GM12878 (cell line): Measurements from ENCODE around the gene ANKRD34C. TPM values are rescaled to one million over a fixed set of nuclear protein-coding genes. Genes with fewer than 3 reads are reported as not detected.

Experiments
- ATAC-seq: fragments of 200-7000 bp; cut with Tn5 transposase; 3 replicates; pipeline ENCODE4 v1.9.1; 2020; ENCODE audit warnings: mild to moderate bottlenecking, moderate library complexity
- BruUV-seq: library from RNA; stranded (reverse); fragments of 400-500 nt; replicated peaks from 2 replicates; lab custom pipeline; 2021; lab: Mats Ljungman, UMichigan
- CTCF ChIA-PET: fragments of 300-600 bp; sonication (Branson Sonifier 250); formaldehyde crosslinking; extraction: SDS; loops from one replicate; lab custom pipeline; 2021; ENCODE audit warnings: inconsistent platforms; lab: Yijun Ruan, JAX
- POLR2A ChIA-PET: fragments of 350-600 bp; formaldehyde crosslinking; extraction: SDS; loops from one replicate; lab custom pipeline; 2021; ENCODE audit warnings: inconsistent platforms; lab: Charles Lee
- RAD21 ChIA-PET: fragments of 300-600 bp; sonication (Branson Sonifier 250); formaldehyde crosslinking; loops from one replicate; lab custom pipeline; 2023; ENCODE audit warnings: antibody characterized with exemption; ENCODE audit not compliant: unreplicated experiment; lab: Charles Lee
- SMC1A ChIA-PET: fragments of 300-600 bp; sonication (Branson Sonifier 250); formaldehyde crosslinking; loops from one replicate; lab custom pipeline; 2023; ENCODE audit not compliant: unreplicated experiment, uncharacterized antibody; lab: Charles Lee
- DNase-seq: peaks from one replicate; pipeline ENCODE4 v3.0.0-alpha.2; 2011; ENCODE audit warnings: low read depth, low spot score
- FAIRE-seq: peaks from 3 replicates; lab custom pipeline; 2011; peaks lifted over from hg19 to GRCh38; lab: Jason Lieb, UNC
- H2AFZ ChIP-seq: 2 replicates; pipeline ENCODE4 v1.6.0; 2011; ENCODE audit warnings: low read depth, low read length, control low read depth; ENCODE audit not compliant: control insufficient read depth
- H3K27ac ChIP-seq: 2 replicates; pipeline ENCODE4 v1.5.1; 2011; ENCODE audit warnings: control low read depth; ENCODE audit not compliant: control insufficient read depth, insufficient read depth
- H3K27me3 ChIP-seq, 2 experiments: replicated peaks in 1 of 2; 2 replicates each; pipeline versions ENCODE4 v1.6.0 to v1.6.1; 2011; ENCODE audit warnings: low read length in 1 of 2; ENCODE audit not compliant: control insufficient read depth in 2 of 2, insufficient read depth in 2 of 2
- H3K36me3 ChIP-seq, 2 experiments: 2 replicates each; pipeline ENCODE4 v1.5.1; 2011; ENCODE audit warnings: low read length in 1 of 2; ENCODE audit not compliant: control insufficient read depth in 2 of 2, insufficient read depth in 2 of 2
- H3K4me1 ChIP-seq: 2 replicates; pipeline ENCODE4 v1.6.1; 2011; ENCODE audit warnings: mild to moderate bottlenecking, low read length, moderate library complexity, mixed read lengths; ENCODE audit not compliant: control insufficient read depth, insufficient read depth
- H3K4me2 ChIP-seq: 2 replicates; pipeline ENCODE4 v1.6.0; 2011; ENCODE audit warnings: control low read depth; ENCODE audit not compliant: control insufficient read depth, insufficient read depth
- H3K4me3 ChIP-seq: fragments of 200-600 bp; sonication (generic); 2 replicates; pipeline ENCODE4 v1.5.1; 2016
- H3K79me2 ChIP-seq: 2 replicates; pipeline ENCODE4 v1.6.0; 2011; ENCODE audit warnings: low read length; ENCODE audit not compliant: control insufficient read depth, insufficient read depth
- H3K9ac ChIP-seq: 2 replicates; pipeline ENCODE4 v1.8.0; 2011; ENCODE audit warnings: low read length, control low read depth, mixed read lengths; ENCODE audit not compliant: control insufficient read depth, insufficient read depth
- H3K9me3 ChIP-seq: replicated peaks from 3 replicates; pipeline ENCODE4 v1.5.1; 2011; ENCODE audit warnings: mild to moderate bottlenecking, low read length; ENCODE audit not compliant: control insufficient read depth, insufficient read depth
- H4K20me1 ChIP-seq: 2 replicates; pipeline ENCODE4 v1.6.0; 2011; ENCODE audit not compliant: control insufficient read depth, insufficient read depth
- ASH2L ChIP-seq: fragments of 300-600, 200-600 bp; sonication (generic); IDR thresholded peaks from 2 replicates; pipeline ENCODE4 v1.6.1; 2017; ENCODE audit warnings: low read depth, mild to moderate bottlenecking, borderline replicate concordance
- HDGF ChIP-seq: fragments of 450-650 bp; IDR thresholded peaks from 2 replicates; pipeline ENCODE4 v1.6.1; 2016; ENCODE audit warnings: antibody characterized with exemption
- IRF4 ChIP-seq: IDR thresholded peaks from 2 replicates; pipeline ENCODE4 v1.6.1; 2011; ENCODE audit warnings: low read depth, low read length
- PML ChIP-seq: IDR thresholded peaks from 2 replicates; pipeline ENCODE4 v1.6.1; 2012; ENCODE audit warnings: low read length, inconsistent platforms
- SPI1 ChIP-seq: IDR thresholded peaks from 2 replicates; pipeline ENCODE4 v1.6.1; 2011; ENCODE audit warnings: low read depth, mild to moderate bottlenecking, low read length, moderate library complexity, borderline replicate concordance; ENCODE audit not compliant: insufficient read depth
- WGBS: methylation state at CpG from one replicate; pipeline ENCODE4 v1.1.6; 2016; ENCODE audit warnings: low lambda C conversion rate; ENCODE audit not compliant: insufficient replicate concordance, insufficient coverage; ENCODE audit errors: missing lambda C conversion rate; 5-methylcytosine and 5-hydroxymethylcytosine counted together
- in situ Hi-C: fragments of 300-500 bp; cut with MboI; formaldehyde crosslinking; loops from 9 replicates; pipeline ENCODE4 v1.14.3; 2018; ENCODE audit warnings: mixed read lengths
- intact Hi-C: fragments of 100-400 bp; cut with micrococcal nuclease; formaldehyde crosslinking; loops from one replicate; pipeline ENCODE4 v1.14.2; 2022; ENCODE audit not compliant: unreplicated experiment
- polyA plus RNA-seq, 11 experiments: library from polyadenylated mRNA; depleted of rRNA in 4 of 11; unstranded in 6 of 11; stranded (reverse) in 5 of 11; fragments of >200 nt; fragmentation: Nextera tagmentation in 4 of 11; fragmentation: Illumina TruSeq in 1 of 11; extraction: Ambion mirVana in 4 of 11; extraction: Trizol in 1 of 11; gene quantifications; 1 replicate in 1 of 11; 2 replicates in 10 of 11; pipeline versions ENCODE4 v1.2.1 to v1.2.3, GENCODE V29; 2011 to 2016; ENCODE audit warnings: inconsistent platforms in 2 of 11, missing spikeins in 2 of 11, low read depth in 1 of 11
- total RNA-seq, 4 experiments: library from RNA; depleted of rRNA in 3 of 4; stranded (reverse); fragments of >200 nt in 3 of 4; fragmentation: Illumina TruSeq in 1 of 4; extraction: Trizol in 1 of 4; gene quantifications; 2 replicates each; pipeline versions ENCODE4 v1.2.1 to v1.2.3, GENCODE V29; 2013 to 2021

The ANKRD34C gene
- total and polyA plus RNA-seq, 10 of the 15 experiments (the other 5 are each of a cell fraction or from before 2014, with no cell fraction given) = 0.01 TPM; not detected in 9

DNA sequence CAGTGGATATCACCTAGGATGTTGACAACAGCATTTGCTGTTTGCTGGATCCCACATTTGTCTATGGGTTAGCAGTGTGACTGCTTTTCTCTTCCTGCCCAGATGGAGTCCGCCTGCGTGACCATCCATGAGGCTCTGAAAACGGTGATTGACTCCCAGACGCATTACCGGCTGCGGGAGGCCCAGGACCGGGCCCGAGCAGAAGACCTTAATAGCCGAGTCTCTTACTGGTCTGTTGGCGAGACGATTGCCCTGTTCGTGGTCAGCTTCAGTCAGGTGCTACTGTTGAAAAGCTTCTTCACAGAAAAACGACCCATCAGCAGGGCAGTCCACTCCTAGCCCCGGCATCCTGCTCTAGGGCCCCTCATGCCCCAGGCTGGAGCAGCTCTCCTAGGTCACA is 39.4 kb downstream of the ANKRD34C start (continued):
- TF ChIP-seq PML = no peak

DNA sequence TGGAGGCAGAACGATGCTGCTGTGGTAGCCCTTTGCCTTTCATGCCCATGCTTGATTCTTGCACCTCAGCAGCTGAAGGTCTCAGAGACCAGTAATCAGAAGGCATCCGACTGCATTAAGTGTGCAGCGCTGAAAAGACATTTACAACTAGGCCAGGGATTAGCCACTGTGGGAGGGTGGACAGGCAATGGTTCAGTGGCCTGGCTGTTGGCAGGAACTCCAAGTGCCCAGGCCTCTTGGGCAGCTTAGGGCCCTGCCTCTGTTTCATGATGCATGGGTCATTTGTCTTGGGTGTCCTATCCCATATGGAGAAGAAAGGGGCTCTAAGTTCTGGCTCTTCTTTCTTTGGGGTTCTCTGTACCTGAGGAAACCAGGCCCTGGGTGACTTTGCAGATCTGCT is 39.8 kb downstream of the ANKRD34C start:
- TF ChIP-seq HDGF = no peak
- Histone ChIP-seq H3K27ac (no peak overlapping the region), H3K27me3 (no peaks in the 10 kb centered on the region), H2AFZ (no peak overlapping the region), H3K9me3 (no peaks in the 10 kb centered on the region), H3K4me3 (no peak overlapping the region), H3K4me2 (no peak overlapping the region), H3K4me1 (no peaks in the 10 kb centered on the region), H3K79me2 (no peaks in the 10 kb centered on the region), H3K9ac (no peak overlapping the region), H3K36me3 (peaks cover 7 to 21% of the 10 kb centered on the region in 2 experiments), H4K20me1 (no peaks in the 10 kb centered on the region)
- POLR2A ChIA-PET = interaction anchor here (0.6 kb wide), 1 partner anchor 96 kb away, joined by 6 read pairs; no protein-coding TSS in a partner anchor
- DNase-seq (no peak), ATAC-seq (no peak), FAIRE-seq (no peak)
- BruUV-seq = no TSS peak
- SMC1A ChIA-PET = interaction anchor here (1.1 kb wide), 1 partner anchor 114 kb away, joined by 3 read pairs; no protein-coding TSS in a partner anchor
- in situ Hi-C loops = no loop called here
- RAD21 ChIA-PET = no interaction called here
- CTCF ChIA-PET = no interaction called here
- 97% methylated on average over 3 of the region's 3 CpGs for WGBS
- intact Hi-C loops = no loop called here

DNA sequence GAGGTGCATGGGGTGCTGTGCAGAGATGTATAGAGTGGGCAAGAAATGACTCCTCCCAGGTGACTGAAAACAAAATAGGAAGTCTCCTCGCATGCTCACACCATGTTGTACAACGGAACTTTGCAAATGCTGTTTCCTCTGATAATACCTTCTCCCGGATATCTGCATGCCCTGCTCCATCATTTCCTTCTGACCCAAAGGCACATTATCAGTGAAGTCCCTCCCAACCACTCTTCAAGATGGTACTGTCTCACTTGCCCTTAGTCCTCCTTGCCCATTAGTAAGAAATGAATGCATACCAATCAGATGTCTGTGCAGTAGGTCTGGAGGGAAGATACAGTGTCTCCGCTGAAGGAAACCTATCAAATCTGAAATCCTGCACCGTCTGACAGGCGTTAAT is 40.4 kb downstream of the ANKRD34C start:
- Histone ChIP-seq H3K4me3 (no peak overlapping the region), H3K27ac (no peak overlapping the region), H3K9me3 (no peaks in the 10 kb centered on the region), H3K4me1 (no peaks in the 10 kb centered on the region), H4K20me1 (no peaks in the 10 kb centered on the region), H2AFZ (no peak overlapping the region), H3K36me3 (peaks cover under 1 to 17% of the 10 kb centered on the region in 2 experiments), H3K9ac (no peak overlapping the region), H3K27me3 (no peaks in the 10 kb centered on the region), H3K79me2 (no peaks in the 10 kb centered on the region), H3K4me2 (no peak overlapping the region)
- BruUV-seq = no TSS peak
- intact Hi-C loops (no loop called here), in situ Hi-C loops (no loop called here)
- ChIA-PET POLR2A (no interaction called here), SMC1A (interaction anchor here (1.1 kb wide), 1 partner anchor 115 kb away, joined by 3 read pairs; no protein-coding TSS in a partner anchor), RAD21 (no interaction called here), CTCF (interaction anchor here (0.7 kb wide), 1 partner anchor 17 kb away, joined by 3 read pairs; no protein-coding TSS in a partner anchor)
- DNase-seq = no peak
- FAIRE-seq = no peak
- TF ChIP-seq ASH2L = no peak
- no peak for TF ChIP-seq IRF4
- TF ChIP-seq SPI1 = no peak
- WGBS = 70% methylated on average over 6 of the region's 6 CpGs
- ATAC-seq = no peak
